ENCODE data around the gene EFNA3. TPM values are rescaled to one million over a fixed set of nuclear protein-coding genes. Genes with fewer than 3 reads are reported as not detected.

The EFNA3 gene
- total and polyA plus RNA-seq, 9 of the 15 experiments (the other 6 are each of a cell fraction or from before 2014, with no cell fraction given), result 0.59 to 7.9 (median 4.7) TPM

DNA sequence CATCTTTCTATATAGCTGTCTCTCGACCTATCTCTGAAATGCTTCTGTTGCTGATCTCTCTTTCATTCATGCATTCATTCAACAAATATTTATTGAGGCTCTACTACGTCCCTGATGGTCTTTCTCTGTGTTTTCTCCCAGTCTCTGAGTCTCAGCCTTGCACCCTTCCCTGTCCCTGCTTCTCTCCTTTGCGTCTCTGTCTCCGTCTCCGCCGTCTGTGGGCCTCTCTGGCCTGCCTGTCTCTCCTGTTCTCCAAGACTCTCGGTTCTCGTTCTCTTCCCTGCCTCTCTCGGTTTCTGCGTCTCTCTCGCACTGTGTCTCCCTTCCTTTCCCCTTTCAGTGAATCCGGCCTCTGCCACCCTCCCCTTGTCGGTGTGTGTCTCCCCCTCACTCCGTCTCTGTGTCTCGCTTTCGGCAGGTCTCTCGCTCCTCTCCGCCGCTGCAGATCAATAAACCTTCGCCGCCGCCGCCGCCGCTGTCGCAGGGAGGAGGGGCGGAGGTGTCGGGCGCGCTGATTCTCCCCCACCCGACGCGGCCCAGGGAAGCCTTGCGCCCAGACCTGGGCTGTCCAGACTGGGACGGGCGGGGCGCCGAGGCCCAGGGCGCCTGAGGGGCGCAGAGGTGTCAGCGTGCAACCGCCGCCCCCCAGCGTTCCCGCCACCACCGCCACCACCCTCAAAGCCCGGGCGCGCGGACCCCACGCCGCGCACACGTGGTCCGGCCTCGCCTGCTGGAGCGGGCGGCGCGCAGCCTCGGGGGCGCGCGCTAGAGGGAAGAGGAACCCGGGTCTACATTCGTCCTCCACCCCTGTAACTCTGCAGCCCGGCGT is 3.0 kb downstream of the EFNA3 start (continued):
- TF ChIP-seq, protein P1, sequence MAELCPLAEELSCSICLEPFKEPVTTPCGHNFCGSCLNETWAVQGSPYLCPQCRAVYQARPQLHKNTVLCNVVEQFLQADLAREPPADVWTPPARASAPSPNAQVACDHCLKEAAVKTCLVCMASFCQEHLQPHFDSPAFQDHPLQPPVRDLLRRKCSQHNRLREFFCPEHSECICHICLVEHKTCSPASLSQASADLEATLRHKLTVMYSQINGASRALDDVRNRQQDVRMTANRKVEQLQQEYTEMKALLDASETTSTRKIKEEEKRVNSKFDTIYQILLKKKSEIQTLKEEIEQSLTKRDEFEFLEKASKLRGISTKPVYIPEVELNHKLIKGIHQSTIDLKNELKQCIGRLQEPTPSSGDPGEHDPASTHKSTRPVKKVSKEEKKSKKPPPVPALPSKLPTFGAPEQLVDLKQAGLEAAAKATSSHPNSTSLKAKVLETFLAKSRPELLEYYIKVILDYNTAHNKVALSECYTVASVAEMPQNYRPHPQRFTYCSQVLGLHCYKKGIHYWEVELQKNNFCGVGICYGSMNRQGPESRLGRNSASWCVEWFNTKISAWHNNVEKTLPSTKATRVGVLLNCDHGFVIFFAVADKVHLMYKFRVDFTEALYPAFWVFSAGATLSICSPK (IDR thresholded peaks at IDR 0.05; ENCODE audit: borderline replicate concordance), result no peak
- TF ChIP-seq, protein P2, sequence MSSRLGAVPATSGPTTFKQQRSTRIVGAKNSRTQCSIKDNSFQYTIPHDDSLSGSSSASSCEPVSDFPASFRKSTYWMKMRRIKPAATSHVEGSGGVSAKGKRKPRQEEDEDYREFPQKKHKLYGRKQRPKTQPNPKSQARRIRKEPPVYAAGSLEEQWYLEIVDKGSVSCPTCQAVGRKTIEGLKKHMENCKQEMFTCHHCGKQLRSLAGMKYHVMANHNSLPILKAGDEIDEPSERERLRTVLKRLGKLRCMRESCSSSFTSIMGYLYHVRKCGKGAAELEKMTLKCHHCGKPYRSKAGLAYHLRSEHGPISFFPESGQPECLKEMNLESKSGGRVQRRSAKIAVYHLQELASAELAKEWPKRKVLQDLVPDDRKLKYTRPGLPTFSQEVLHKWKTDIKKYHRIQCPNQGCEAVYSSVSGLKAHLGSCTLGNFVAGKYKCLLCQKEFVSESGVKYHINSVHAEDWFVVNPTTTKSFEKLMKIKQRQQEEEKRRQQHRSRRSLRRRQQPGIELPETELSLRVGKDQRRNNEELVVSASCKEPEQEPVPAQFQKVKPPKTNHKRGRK (tag; IDR thresholded peaks at IDR 0.05), result 0 out of 2 replicates have a peak, but pooled peaks have one; percentile 10
- no peak for TF ChIP-seq ETV6 (IDR thresholded peaks at IDR 0.05; ENCODE audit: borderline replicate concordance in 1 of 2, low read depth in 2 of 2, low read length in 1 of 2)
- no peak for TF ChIP-seq ETV6 (CRISPR knock-in tag; IDR thresholded peaks at IDR 0.05; ENCODE audit: borderline replicate concordance)
- TF ChIP-seq, protein P3, sequence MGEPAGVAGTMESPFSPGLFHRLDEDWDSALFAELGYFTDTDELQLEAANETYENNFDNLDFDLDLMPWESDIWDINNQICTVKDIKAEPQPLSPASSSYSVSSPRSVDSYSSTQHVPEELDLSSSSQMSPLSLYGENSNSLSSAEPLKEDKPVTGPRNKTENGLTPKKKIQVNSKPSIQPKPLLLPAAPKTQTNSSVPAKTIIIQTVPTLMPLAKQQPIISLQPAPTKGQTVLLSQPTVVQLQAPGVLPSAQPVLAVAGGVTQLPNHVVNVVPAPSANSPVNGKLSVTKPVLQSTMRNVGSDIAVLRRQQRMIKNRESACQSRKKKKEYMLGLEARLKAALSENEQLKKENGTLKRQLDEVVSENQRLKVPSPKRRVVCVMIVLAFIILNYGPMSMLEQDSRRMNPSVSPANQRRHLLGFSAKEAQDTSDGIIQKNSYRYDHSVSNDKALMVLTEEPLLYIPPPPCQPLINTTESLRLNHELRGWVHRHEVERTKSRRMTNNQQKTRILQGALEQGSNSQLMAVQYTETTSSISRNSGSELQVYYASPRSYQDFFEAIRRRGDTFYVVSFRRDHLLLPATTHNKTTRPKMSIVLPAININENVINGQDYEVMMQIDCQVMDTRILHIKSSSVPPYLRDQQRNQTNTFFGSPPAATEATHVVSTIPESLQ (CRISPR knock-in tag; IDR thresholded peaks at IDR 0.05), result no peak
- TF ChIP-seq, protein P4, sequence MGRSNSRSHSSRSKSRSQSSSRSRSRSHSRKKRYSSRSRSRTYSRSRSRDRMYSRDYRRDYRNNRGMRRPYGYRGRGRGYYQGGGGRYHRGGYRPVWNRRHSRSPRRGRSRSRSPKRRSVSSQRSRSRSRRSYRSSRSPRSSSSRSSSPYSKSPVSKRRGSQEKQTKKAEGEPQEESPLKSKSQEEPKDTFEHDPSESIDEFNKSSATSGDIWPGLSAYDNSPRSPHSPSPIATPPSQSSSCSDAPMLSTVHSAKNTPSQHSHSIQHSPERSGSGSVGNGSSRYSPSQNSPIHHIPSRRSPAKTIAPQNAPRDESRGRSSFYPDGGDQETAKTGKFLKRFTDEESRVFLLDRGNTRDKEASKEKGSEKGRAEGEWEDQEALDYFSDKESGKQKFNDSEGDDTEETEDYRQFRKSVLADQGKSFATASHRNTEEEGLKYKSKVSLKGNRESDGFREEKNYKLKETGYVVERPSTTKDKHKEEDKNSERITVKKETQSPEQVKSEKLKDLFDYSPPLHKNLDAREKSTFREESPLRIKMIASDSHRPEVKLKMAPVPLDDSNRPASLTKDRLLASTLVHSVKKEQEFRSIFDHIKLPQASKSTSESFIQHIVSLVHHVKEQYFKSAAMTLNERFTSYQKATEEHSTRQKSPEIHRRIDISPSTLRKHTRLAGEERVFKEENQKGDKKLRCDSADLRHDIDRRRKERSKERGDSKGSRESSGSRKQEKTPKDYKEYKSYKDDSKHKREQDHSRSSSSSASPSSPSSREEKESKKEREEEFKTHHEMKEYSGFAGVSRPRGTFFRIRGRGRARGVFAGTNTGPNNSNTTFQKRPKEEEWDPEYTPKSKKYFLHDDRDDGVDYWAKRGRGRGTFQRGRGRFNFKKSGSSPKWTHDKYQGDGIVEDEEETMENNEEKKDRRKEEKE (IDR thresholded peaks at IDR 0.05; ENCODE audit: borderline replicate concordance in 1 of 2, control insufficient read depth in 1 of 2, low read depth in 2 of 2, low read length in 1 of 2), result no peak
- no peak for TF ChIP-seq ZNF23 (CRISPR knock-in tag; IDR thresholded peaks at IDR 0.05)
